Mucosa of descending colon (tissue), 3 donors: ENCODE results near the gene LEKR1. TPM values are rescaled to one million over a fixed set of nuclear protein-coding genes. Genes with fewer than 3 reads are reported as not detected.
A peak's percentile ranks its signal among the peaks of the same experiment; 100 is the strongest.

Source experiments
- ATAC-seq: fragments of 200-7000 bp; cut with Tn5 transposase; one replicate; pipeline ENCODE4 v1.9.1; 2020; ENCODE audit warnings: mild to moderate bottlenecking, moderate library complexity
- DNase-seq, 3 donors: peaks; one replicate each; pipeline ENCODE4 v3.0.0-alpha.2; 2020
- H3K36me3 ChIP-seq: fragments of 200-600 bp; one replicate; pipeline ENCODE4 v1.8.0; 2021; ENCODE audit warnings: low read depth, mild to moderate bottlenecking
- H3K4me1 ChIP-seq: fragments of 200-600 bp; one replicate; pipeline ENCODE4 v1.8.0; 2021; ENCODE audit warnings: low read depth, mild to moderate bottlenecking
- H3K4me3 ChIP-seq: fragments of 200-600 bp; one replicate; pipeline ENCODE4 v1.8.0; 2021; ENCODE audit warnings: mild to moderate bottlenecking
- H3K9me3 ChIP-seq: fragments of 200-600 bp; one replicate; pipeline ENCODE4 v1.8.0; 2021; ENCODE audit warnings: mild to moderate bottlenecking
- CTCF ChIP-seq: fragments of 200-600 bp; IDR thresholded peaks from one replicate; pipeline ENCODE4 v1.8.0; 2022; ENCODE audit warnings: antibody characterized with exemption, mild to moderate bottlenecking
- intact Hi-C, 2 donors: fragments of 100-400 bp; cut with DNase I in 1 of 2; cut with micrococcal nuclease in 1 of 2; formaldehyde crosslinking; loops; one replicate each; pipeline versions ENCODE4 v1.11.0 to v1.11.1; 2022; cut with DNase I, micrococcal nuclease
- total RNA-seq, 3 donors: library from RNA; stranded (reverse); fragmentation: NEBNext Ultra II Directional in 2 of 3; extraction: Animal tissue kit (Norgen Biotek cat#: 25700) in 2 of 3; gene quantifications; one replicate each; pipeline versions ENCODE4 v1.2.1 to v1.2.4, GENCODE V29; 2021 to 2023
- donor health status: DM: no; HTN: no; CAD: no; lungs with moderate emphysema.
- donor health status: DM: no; HTN: no; CAD: no.
- donor health status: DM: no; HTN: yes; CAD: no.

The LEKR1 gene
- total RNA-seq, 3 donors from 2014 or later = 1.9 to 3.5 (median 1.9) TPM

GRCh38 chr3:157078811-157079185 lies 252.6 kb downstream of the LEKR1 start:
- intact Hi-C loops = loop anchor here in 1 of 2 donors (10.0 kb wide), 1 partner anchor 254 kb away; the partner anchor contains the start of gene LEKR1
- H3K4me1 ChIP-seq = peaks cover 4% of the 10 kb centered on the region
- TF ChIP-seq CTCF = no peak
- no peak overlapping the region for H3K4me3 ChIP-seq
- H3K36me3 ChIP-seq = no peaks in the 10 kb centered on the region
- no peak for ATAC-seq
- DNase-seq = no peak
- H3K9me3 ChIP-seq = no peaks in the 10 kb centered on the region

GRCh38 chr3:157079676-157080369 lies 253.7 kb downstream of the LEKR1 start:
- Histone ChIP-seq H3K36me3 (no peaks in the 10 kb centered on the region), H3K4me3 (no peak overlapping the region)

GRCh38 chr3:157081626-157082210 lies 255.6 kb downstream of the LEKR1 start:
- Histone ChIP-seq H3K9me3 (no peaks in the 10 kb centered on the region), H3K4me1 (peaks cover 4% of the 10 kb centered on the region), H3K4me3 (no peak overlapping the region), H3K36me3 (no peaks in the 10 kb centered on the region)
- ATAC-seq (peak; percentile 98), DNase-seq (peak; percentile 90 to 92 (median 91))
- intact Hi-C loops = loop anchor here (5.0 to 10.0 kb wide), 3 partner anchors 53 to 409 kb away; partner anchors contain the start of gene TIPARP (in 1 of the 2)
- TF ChIP-seq CTCF = peak; percentile 96

More at GRCh38 chr3:157079676-157080369, 253.7 kb downstream of the LEKR1 start:
- ATAC-seq (no peak), DNase-seq (no peak)
- no peaks in the 10 kb centered on the region for H3K9me3 ChIP-seq
- H3K4me1 ChIP-seq = peaks cover 4% of the 10 kb centered on the region
- intact Hi-C loops = loop anchor here (5.0 to 10.0 kb wide), 4 partner anchors 55 to 408 kb away; partner anchors contain the start of genes LEKR1 (in 1 of the 2) and TIPARP (in 1 of the 2)
- no peak for TF ChIP-seq CTCF

GRCh38 chr3:157082305-157082982 lies 256.3 kb downstream of the LEKR1 start:
- TF ChIP-seq CTCF = no peak
- Histone ChIP-seq H3K4me1 (peaks cover 7% of the 10 kb centered on the region), H3K9me3 (no peaks in the 10 kb centered on the region), H3K36me3 (no peaks in the 10 kb centered on the region), H3K4me3 (no peak overlapping the region)
- DNase-seq (no peak), ATAC-seq (peak; percentile 59)
- intact Hi-C loops = loop anchor here (5.0 to 10.0 kb wide), 3 partner anchors 52 to 410 kb away; partner anchors contain the start of gene TIPARP (in 1 of the 2)

DNA sequence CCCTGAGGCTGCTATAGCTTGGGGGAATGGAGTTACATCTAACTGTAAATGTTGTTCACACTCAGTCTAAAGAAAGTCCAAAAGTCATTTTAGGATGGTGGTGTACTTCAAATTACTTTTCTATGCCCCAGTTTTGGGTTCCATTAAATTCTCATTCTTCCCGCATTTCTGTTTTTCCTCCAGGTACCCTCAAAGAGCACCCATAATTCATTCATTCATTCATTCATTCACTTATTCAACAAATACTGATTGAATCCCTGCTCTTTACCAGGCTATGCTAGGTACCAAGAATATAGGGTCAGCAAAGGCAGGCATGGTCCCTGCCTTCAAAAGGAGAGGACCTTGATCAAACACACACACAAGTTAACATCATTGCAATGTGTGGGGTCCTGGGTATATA lies 257.7 kb downstream of the LEKR1 start:
- TF ChIP-seq CTCF = no peak
- intact Hi-C loops = loop anchor here (5.0 to 10.0 kb wide), 3 partner anchors 51 to 412 kb away; partner anchors contain the start of gene TIPARP (in 1 of the 2)
- no peak for ATAC-seq
- H3K4me3 ChIP-seq = no peak overlapping the region
- no peaks in the 10 kb centered on the region for H3K36me3 ChIP-seq
- no peaks in the 10 kb centered on the region for H3K9me3 ChIP-seq
- DNase-seq = no peak
- peaks cover 18% of the 10 kb centered on the region for H3K4me1 ChIP-seq
